K562 (cell line): ENCODE measurements around the gene DDX41.

Experiments used
- BMI1 ChIP-seq: fragments of 150-350 bp; IDR thresholded peaks from 2 replicates; pipeline ENCODE4 v1.6.1; 2014; ENCODE audit warnings: low read length
- ELF4 ChIP-seq: fragments of 450-650 bp; formaldehyde crosslinking; IDR thresholded peaks from 2 replicates; pipeline ENCODE4 v1.4.0; 2022; ENCODE audit warnings: missing genetic modification characterization
- ZNF589 ChIP-seq: fragments of 200-800 bp; sonication (Bioruptor generic); IDR thresholded peaks from 2 replicates; pipeline ENCODE4 v1.6.1; 2016; ENCODE audit warnings: low read depth, missing genetic modification characterization, missing compliant biosample characterization

DNA sequence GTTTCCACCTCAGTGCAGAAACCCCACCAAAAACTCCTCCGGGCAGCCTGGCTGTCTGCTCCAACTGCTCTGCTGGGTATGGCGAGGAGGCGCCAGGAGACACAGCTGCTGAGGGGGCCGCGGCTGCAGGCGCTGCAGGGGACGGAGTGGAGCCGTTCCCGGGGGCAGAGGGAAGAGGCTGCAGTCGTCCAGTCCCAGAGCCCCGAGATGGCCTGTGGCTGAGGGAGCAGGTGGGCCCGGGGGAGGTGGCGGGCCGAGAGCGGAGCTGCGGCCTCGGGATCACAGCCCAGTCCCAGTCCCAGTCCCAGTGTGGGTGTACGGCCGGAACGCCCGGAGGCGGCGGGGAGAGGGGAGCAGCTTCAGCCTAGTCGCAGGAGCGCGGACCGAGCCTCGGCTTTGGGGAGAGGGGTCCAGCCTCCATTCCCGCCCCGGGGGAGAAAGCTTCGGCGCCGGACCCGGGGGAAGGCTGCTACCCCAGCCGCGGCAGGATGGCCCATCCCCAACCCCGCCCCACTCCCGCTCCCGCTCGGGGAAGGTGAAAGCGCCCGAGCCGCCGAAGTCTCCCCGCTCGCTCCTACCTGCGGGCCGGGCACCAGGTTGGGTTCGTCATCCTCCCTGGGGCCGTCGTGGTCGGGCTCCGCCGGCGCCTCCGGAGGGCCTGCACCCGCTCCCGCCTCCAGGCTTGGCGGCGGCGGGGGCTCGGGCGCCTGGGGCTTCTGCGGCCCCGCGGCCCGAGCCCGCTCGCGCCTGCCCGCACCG is 37.1 kb upstream of the DDX41 start:
- TF ChIP-seq ELF4 (CRISPR knock-in tag), result no peak
- TF ChIP-seq ZNF589 (CRISPR knock-in tag), result no peak
- no peak for TF ChIP-seq BMI1
